ENCODE measurements around the gene CSF2. TPM values are rescaled to one million over a fixed set of nuclear protein-coding genes. Genes with fewer than 3 reads are reported as not detected.

CSF2 gene
- total RNA-seq, 1 donor from 2014 or later: 1,122 TPM

DNA sequence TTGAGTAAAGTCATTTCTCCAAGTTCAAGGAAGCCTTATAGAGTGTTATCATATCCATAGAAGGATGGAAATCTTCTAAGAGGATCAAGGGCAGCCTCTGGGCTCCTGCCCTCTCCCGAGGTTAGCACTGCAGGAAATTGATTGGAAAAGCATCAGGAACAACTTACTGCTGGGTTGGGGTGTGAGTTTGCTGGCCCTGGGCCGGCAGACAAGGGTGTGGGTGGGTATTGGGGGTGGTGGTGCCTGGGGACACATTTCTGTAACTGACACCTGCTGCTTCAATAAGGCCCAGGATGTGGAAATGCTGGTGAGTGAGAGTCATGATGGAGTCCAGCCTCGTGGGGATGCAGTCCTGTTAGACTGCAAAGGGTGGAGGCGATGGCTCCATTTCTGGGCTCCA lies 5.5 kb downstream of the CSF2 start:
- H3K9me3 Mint-ChIP-seq: no peaks in the 10 kb centered on the region
- peaks cover 29% of the 10 kb centered on the region for H3K36me3 Mint-ChIP-seq (ENCODE audit: low read depth)
- no peaks in the 10 kb centered on the region for H3K27me3 Mint-ChIP-seq
- no peak for DNase-seq
- H3K4me1 Mint-ChIP-seq: peaks cover 79% of the 10 kb centered on the region
- intact Hi-C loops (cut with micrococcal nuclease): no loop called here
- peak overlapping the region; percentile 89 for H3K27ac Mint-ChIP-seq
- no peak overlapping the region for H3K4me3 Mint-ChIP-seq

- DNase-seq: no peak
- Mint-ChIP-seq H3K9me3 (no peaks in the 10 kb centered on the region), H3K27ac (peak overlapping the region; percentile 72), H3K27me3 (no peaks in the 10 kb centered on the region), H3K4me3 (no peak overlapping the region), H3K4me1 (peaks cover 78% of the 10 kb centered on the region), H3K36me3 (ENCODE audit: low read depth) (peaks cover 24% of the 10 kb centered on the region)
- intact Hi-C loops (cut with micrococcal nuclease): no loop called here
These were observed 6.0 kb downstream of the CSF2 start for GRCh38 chr5:132079619-132080018.

DNA sequence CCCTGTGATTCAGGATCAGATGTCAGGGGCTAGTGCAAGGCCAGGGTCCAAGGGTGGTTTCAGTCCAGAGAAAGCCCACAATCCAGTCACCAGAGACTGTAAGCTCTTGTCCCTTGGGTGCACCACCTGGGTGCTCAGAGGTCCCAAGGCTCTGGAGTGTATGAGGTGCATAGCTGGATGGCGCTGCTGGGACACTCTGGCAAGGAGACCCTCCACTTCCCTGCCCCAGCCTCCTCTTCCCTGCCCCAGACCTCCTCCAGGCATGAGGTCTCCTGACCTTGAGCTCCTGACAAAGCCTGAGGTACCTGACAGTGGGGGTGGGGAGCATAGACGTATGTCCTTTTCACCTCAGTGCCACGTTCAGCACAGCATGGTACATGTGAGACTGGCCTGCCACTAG lies 7.0 kb downstream of the CSF2 start:
- Mint-ChIP-seq H3K9me3 (no peaks in the 10 kb centered on the region), H3K27ac (peak overlapping the region; percentile 72), H3K4me1 (peaks cover 79% of the 10 kb centered on the region), H3K36me3 (ENCODE audit: low read depth) (peaks cover 15% of the 10 kb centered on the region), H3K27me3 (no peaks in the 10 kb centered on the region), H3K4me3 (no peak overlapping the region)
- DNase-seq: no peak
- intact Hi-C loops (cut with micrococcal nuclease): no loop called here

DNA sequence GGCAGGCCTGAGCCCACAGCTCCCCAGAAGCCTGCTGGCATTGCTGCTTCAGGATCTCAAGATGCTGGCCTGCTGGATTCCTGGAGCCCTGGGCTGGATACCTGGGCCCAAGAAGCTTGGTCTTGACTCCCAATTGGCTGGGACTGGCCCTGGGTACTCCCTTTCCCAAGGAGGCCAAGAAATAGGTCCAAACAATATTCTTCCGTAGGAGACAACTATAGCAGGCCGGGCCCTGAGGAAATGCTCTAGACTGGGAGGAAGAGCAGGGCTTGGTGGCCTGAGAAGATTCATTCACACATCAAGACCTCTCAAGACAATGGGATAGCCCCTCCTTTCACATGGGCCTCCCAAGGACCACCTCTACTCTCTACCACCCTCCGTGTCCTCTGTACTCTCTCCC lies 7.9 kb downstream of the CSF2 start:
- no peak for DNase-seq
- H3K9me3 Mint-ChIP-seq: no peaks in the 10 kb centered on the region
- H3K4me3 Mint-ChIP-seq: no peak overlapping the region
- intact Hi-C loops (cut with micrococcal nuclease): no loop called here
- H3K4me1 Mint-ChIP-seq: peaks cover 81% of the 10 kb centered on the region
- H3K36me3 Mint-ChIP-seq (ENCODE audit: low read depth): peaks cover 10% of the 10 kb centered on the region
- H3K27me3 Mint-ChIP-seq: no peaks in the 10 kb centered on the region
- H3K27ac Mint-ChIP-seq: peak overlapping the region; percentile 81

DNA sequence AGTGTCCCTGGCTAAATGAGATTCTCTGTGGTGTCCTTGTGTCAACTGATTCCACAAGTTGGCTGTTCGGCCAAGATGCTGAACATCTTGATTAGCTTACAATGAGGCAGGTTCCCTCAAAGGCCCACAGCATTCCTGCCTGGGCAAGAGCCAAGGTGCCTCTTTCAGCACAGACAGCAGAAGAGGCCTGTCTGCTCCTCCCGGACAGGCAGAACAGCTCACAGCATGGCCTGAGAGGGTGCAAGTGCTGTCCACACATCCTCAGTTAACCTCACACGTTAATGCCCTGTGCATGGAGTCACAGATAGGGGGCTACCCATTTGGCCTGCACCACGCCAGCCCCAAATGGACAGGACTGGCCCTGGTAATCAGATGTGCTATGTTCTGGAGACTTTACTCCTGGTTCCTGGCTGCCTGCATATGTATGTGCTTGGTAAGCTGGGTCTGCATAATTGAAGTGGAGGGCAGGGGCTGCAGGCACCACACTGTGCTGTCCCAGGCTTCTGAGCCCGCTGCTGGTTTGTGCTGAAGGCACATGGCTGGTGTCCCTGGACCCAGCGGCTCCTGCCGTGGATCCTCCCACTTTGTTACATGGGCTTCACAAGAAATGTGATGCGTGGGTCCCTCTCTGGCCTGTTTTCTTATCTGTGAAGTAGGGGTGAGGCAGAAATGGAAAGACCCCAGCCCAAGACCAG lies 8.9 kb downstream of the CSF2 start:
- intact Hi-C loops (cut with micrococcal nuclease): loop anchor here (1.0 to 2.0 kb wide), 4 partner anchors 7 to 28 kb away; no protein-coding TSS in a partner anchor
- H3K9me3 Mint-ChIP-seq: no peaks in the 10 kb centered on the region
- no peaks in the 10 kb centered on the region for H3K27me3 Mint-ChIP-seq
- no peak overlapping the region for H3K4me3 Mint-ChIP-seq
- peaks cover 3% of the 10 kb centered on the region for H3K36me3 Mint-ChIP-seq (ENCODE audit: low read depth)
- peaks cover 79% of the 10 kb centered on the region for H3K4me1 Mint-ChIP-seq
- DNase-seq: no peak
- H3K27ac Mint-ChIP-seq: peak overlapping the region; percentile 81

GRCh38 chr5:132083071-132083678 lies 9.6 kb downstream of the CSF2 start:
- intact Hi-C loops (cut with micrococcal nuclease): loop anchor here (1.0 to 2.0 kb wide), 4 partner anchors 8 to 28 kb away; no protein-coding TSS in a partner anchor
- DNase-seq: peak; percentile 76
- Mint-ChIP-seq H3K27ac (peak overlapping the region; percentile 81), H3K4me1 (peaks cover 72% of the 10 kb centered on the region), H3K4me3 (peak overlapping the region; percentile 42), H3K27me3 (no peaks in the 10 kb centered on the region), H3K36me3 (ENCODE audit: low read depth) (peaks cover 3% of the 10 kb centered on the region), H3K9me3 (no peaks in the 10 kb centered on the region)

GRCh38 chr5:132085686-132086085 lies 12.1 kb downstream of the CSF2 start:
- intact Hi-C loops (cut with micrococcal nuclease): loop anchor here (1.0 kb wide), 1 partner anchor 8 kb away; no protein-coding TSS in a partner anchor
- Mint-ChIP-seq H3K27me3 (no peaks in the 10 kb centered on the region), H3K4me1 (peaks cover 71% of the 10 kb centered on the region), H3K4me3 (no peak overlapping the region), H3K27ac (peak overlapping the region; percentile 71), H3K36me3 (ENCODE audit: low read depth) (peaks cover 9% of the 10 kb centered on the region), H3K9me3 (peaks cover 15% of the 10 kb centered on the region)
- no peak for DNase-seq

DNA sequence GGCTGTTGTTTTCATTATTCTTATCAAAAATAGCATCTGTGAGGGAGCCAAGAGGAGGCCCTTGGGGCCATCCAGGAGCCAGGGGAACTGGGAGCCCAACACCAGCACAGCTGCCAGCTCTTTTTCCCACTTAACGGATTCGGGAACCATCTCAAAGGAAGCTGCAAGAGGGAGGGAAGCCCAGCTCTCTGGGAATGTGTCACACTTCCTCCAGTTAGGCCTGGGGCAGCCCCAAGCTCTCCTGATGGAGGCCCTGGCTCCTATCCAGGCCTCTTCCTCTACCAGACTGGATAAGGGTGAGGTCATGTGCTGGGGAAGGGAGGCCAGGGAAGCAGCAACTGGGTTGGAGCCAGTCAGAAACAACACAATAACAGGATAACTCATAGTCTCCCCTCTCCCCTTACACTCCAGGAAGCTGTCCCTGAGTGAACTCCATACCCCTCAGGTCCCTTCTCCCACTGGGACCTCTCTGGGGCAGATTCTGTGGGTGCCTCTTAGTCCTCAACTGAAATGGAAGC lies 12.7 kb downstream of the CSF2 start:
- peak overlapping the region; percentile 71 for H3K27ac Mint-ChIP-seq
- intact Hi-C loops (cut with micrococcal nuclease): no loop called here

DNA sequence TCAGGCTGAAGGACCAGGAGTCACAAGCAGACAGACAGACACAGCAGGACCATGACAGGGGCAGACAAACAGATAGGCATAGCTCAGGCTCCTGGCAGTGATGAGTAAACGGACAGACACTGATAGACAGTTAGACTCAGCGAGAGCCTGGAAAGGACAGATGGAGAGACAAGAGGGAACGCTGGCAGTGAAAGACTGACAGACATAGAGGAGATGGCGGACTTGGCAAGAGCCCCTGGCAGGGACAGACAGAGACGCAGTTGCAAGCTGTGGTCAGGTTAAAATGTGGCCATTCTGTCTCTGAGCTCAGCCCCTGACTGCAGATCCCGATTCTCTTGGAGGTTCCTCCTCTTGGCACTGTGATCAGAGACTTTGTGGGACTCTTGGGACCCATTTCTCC lies 13.6 kb downstream of the CSF2 start:
- H3K4me1 Mint-ChIP-seq: peaks cover 60% of the 10 kb centered on the region
- no peak overlapping the region for H3K4me3 Mint-ChIP-seq
- no peak for DNase-seq
- intact Hi-C loops (cut with micrococcal nuclease): no loop called here
- no peaks in the 10 kb centered on the region for H3K27me3 Mint-ChIP-seq
- peak overlapping the region; percentile 71 for H3K27ac Mint-ChIP-seq
- H3K36me3 Mint-ChIP-seq (ENCODE audit: low read depth): peaks cover 8% of the 10 kb centered on the region
- H3K9me3 Mint-ChIP-seq: peaks cover 20% of the 10 kb centered on the region

More for the DNA sequence above, 12.7 kb downstream of the CSF2 start:
- peaks cover 9% of the 10 kb centered on the region for H3K36me3 Mint-ChIP-seq (ENCODE audit: low read depth)
- peaks cover 67% of the 10 kb centered on the region for H3K4me1 Mint-ChIP-seq
- DNase-seq: no peak
- peaks cover 15% of the 10 kb centered on the region for H3K9me3 Mint-ChIP-seq
- H3K27me3 Mint-ChIP-seq: no peaks in the 10 kb centered on the region
- H3K4me3 Mint-ChIP-seq: no peak overlapping the region

GRCh38 chr5:132087661-132088060 lies 14.1 kb downstream of the CSF2 start:
- no peak overlapping the region for H3K4me3 Mint-ChIP-seq
- no peak for DNase-seq
- peaks cover 56% of the 10 kb centered on the region for H3K4me1 Mint-ChIP-seq
- peaks cover 8% of the 10 kb centered on the region for H3K36me3 Mint-ChIP-seq (ENCODE audit: low read depth)
- no peaks in the 10 kb centered on the region for H3K27me3 Mint-ChIP-seq
- peaks cover 20% of the 10 kb centered on the region for H3K9me3 Mint-ChIP-seq
- intact Hi-C loops (cut with micrococcal nuclease): no loop called here
- H3K27ac Mint-ChIP-seq: no peak overlapping the region

DNA sequence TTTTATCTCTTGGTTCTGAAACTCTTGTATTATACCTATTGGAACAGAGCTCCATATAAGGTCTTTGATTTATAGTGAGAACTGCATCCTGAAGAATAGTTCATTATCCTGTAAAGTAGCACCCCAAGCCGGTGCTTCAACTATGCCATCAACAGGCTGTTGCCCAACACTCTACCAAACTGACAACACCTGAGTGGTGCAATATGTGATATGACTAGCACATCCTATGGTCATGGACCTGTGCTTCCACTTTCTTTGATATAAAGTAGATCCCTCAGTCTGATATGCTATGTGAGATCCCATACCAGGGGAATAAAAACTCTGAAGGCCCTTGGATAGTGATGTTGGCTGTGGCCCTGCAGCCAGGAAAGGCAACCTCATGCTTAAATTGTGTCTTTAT lies 15.8 kb downstream of the CSF2 start:
- Mint-ChIP-seq H3K4me1 (peaks cover 51% of the 10 kb centered on the region), H3K36me3 (ENCODE audit: low read depth) (peaks cover 10% of the 10 kb centered on the region), H3K9me3 (peaks cover 20% of the 10 kb centered on the region), H3K27ac (peak overlapping the region; percentile 48), H3K4me3 (no peak overlapping the region), H3K27me3 (no peaks in the 10 kb centered on the region)
- intact Hi-C loops (cut with micrococcal nuclease): no loop called here
- DNase-seq: no peak

DNA sequence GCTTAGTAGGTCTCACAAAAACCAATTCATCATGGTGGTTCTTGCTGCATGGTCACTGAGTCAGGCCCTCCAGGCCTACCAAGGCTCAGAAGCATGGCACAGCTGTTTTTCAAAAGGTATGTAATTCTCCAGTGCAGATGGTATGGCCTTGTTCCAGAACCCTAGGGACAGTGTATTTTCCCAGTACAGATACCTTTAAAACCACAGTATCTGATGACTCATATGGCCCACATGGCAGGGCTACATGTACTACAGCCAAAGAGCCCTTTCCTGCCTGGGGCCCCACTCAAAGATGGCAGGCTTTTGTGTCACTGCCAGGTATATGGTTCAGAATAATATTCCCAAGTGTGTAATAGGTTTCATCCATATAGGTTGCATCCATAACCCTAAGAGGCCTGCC lies 16.5 kb downstream of the CSF2 start:
- Mint-ChIP-seq H3K27me3 (no peaks in the 10 kb centered on the region), H3K36me3 (ENCODE audit: low read depth) (peaks cover 10% of the 10 kb centered on the region), H3K4me1 (peaks cover 51% of the 10 kb centered on the region), H3K9me3 (peaks cover 20% of the 10 kb centered on the region), H3K27ac (peak overlapping the region; percentile 71), H3K4me3 (peak overlapping the region; percentile 33)
- intact Hi-C loops (cut with micrococcal nuclease): no loop called here
- no peak for DNase-seq

DNA sequence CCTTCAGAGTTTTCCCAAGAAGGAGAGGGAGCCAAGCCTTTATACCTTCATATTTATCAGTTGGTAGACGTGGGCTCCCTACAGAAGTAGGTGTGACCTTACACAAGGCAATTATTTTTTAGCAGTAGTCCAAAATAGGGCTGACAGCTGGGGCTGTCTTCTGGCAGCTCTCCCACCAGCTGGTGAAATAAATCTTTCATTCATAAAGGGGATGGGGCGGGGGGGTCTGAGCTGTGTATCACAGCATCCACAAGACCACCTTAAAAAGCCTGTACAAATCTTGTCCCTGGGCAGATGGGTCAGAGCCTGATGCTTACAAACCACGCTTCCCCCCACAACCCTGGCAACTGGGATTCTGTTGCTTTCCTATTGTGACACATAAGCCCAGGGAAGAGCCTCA lies 19.7 kb downstream of the CSF2 start:
- no peaks in the 10 kb centered on the region for H3K27me3 Mint-ChIP-seq
- H3K27ac Mint-ChIP-seq: no peak overlapping the region
- no peak for DNase-seq
- no peak overlapping the region for H3K4me3 Mint-ChIP-seq
- peaks cover 25% of the 10 kb centered on the region for H3K9me3 Mint-ChIP-seq
- H3K36me3 Mint-ChIP-seq (ENCODE audit: low read depth): peaks cover 13% of the 10 kb centered on the region
- H3K4me1 Mint-ChIP-seq: peaks cover 54% of the 10 kb centered on the region
- intact Hi-C loops (cut with micrococcal nuclease): loop anchor here (1.0 kb wide), 1 partner anchor 8 kb away; no protein-coding TSS in a partner anchor

DNA sequence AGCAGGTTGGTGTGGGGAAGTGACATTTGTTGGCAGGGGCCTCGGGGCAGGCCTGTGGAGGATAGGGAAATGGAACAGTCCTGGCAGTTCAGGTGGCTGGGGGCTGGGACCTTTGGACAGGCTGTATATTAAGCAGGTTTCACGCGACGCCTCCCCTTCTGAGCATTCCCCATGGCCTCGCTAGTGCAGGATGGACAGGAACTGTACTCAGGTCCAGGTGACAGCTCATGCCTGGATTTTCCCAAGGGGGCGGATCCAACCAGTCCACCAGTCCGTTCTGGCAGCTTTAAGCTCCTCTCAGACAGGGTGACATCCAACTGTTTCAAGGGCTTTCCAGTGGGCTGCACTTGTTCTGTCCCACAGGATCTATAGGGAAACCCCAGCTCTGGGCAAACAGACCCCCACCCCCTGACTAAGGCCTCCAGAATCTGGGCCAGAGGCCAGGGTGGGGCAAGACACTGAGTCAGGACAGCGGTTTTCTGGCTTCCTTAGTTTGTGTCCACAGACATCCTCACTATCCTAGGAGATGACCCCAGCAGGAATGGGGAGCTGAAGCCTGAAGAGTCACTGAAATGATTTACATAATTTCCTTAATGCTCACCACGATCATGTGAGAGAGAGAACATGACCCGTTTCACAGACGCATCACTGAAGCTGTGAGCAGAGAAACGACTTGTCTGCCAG lies 20.9 kb downstream of the CSF2 start:
- no peak overlapping the region for H3K4me3 Mint-ChIP-seq
- H3K27me3 Mint-ChIP-seq: no peaks in the 10 kb centered on the region
- DNase-seq: no peak
- H3K4me1 Mint-ChIP-seq: peaks cover 54% of the 10 kb centered on the region
- intact Hi-C loops (cut with micrococcal nuclease): no loop called here
- peaks cover 17% of the 10 kb centered on the region for H3K9me3 Mint-ChIP-seq
- H3K27ac Mint-ChIP-seq: peak overlapping the region; percentile 75
- peaks cover 15% of the 10 kb centered on the region for H3K36me3 Mint-ChIP-seq (ENCODE audit: low read depth)
